K562 (cell line): ENCODE results near the gene LTA4H. TPM values are rescaled to one million over a fixed set of nuclear protein-coding genes. Genes with fewer than 3 reads are reported as not detected.

Experiments used
- CXXC5 ChIP-seq: fragments of 250-450 bp; sonication (Bioruptor Pico); IDR thresholded peaks from 2 replicates; pipeline ENCODE4 v1.8.0; 2022; ENCODE audit warnings: inconsistent platforms, mild to moderate bottlenecking, moderate library complexity
- DACH1 ChIP-seq: fragments of 450-650 bp; IDR thresholded peaks from 2 replicates; pipeline ENCODE4 v1.6.1; 2018; ENCODE audit not compliant: partially characterized antibody
- DEAF1 ChIP-seq: fragments of 450-650 bp; formaldehyde crosslinking; IDR thresholded peaks from 2 replicates; pipeline ENCODE4 v1.4.0; 2020; ENCODE audit warnings: mild to moderate bottlenecking, moderate library complexity
- JUND ChIP-seq, 2 experiments: IDR thresholded peaks; 2 replicates in 1 of 2; 3 replicates in 1 of 2; pipeline ENCODE4 v1.6.1; 2011; ENCODE audit warnings: borderline replicate concordance in 2 of 2, low read depth in 2 of 2, low read length in 2 of 2, improper control_type of control experiment in 1 of 2, missing biosample characterization in 1 of 2, missing genetic modification characterization in 1 of 2, missing genetic modification reagents in 1 of 2
- MAFG ChIP-seq: fragments of 450-650 bp; conservative IDR thresholded peaks from 2 replicates; pipeline ENCODE4 v1.6.1; 2016; ENCODE audit warnings: missing genetic modification characterization, missing compliant biosample characterization
- MBD1 ChIP-seq: fragments of 250-450 bp; sonication (Bioruptor Pico); IDR thresholded peaks from 2 replicates; pipeline ENCODE4 v1.8.0; 2022; ENCODE audit warnings: inconsistent platforms
- REST ChIP-seq, 2 experiments: fragments of 450-650 bp; formaldehyde crosslinking in 1 of 2; IDR thresholded peaks; 2 replicates each; pipeline versions ENCODE4 v1.4.0 to v1.6.1; 2014 to 2020; ENCODE audit warnings: mild to moderate bottlenecking in 2 of 2, borderline replicate concordance in 1 of 2, low read depth in 1 of 2
- TCF15 ChIP-seq: fragments of 250-450 bp; sonication (Bioruptor Pico); IDR thresholded peaks from 2 replicates; pipeline ENCODE4 v1.8.0; 2022; ENCODE audit warnings: moderate library complexity, mild to moderate bottlenecking, inconsistent platforms
- TEAD1 ChIP-seq, 2 experiments: fragments of 450-650 bp in 1 of 2; sonication (generic) in 1 of 2; formaldehyde crosslinking; IDR thresholded peaks; 2 replicates each; pipeline versions ENCODE4 v1.4.0 to v1.8.0; 2020 to 2022; ENCODE audit warnings: mild to moderate bottlenecking in 2 of 2, missing genetic modification reagents in 1 of 2
- ZNF212 ChIP-seq: fragments of 450-650 bp; formaldehyde crosslinking; IDR thresholded peaks from 2 replicates; pipeline ENCODE4 v1.4.0; 2020; ENCODE audit warnings: mild to moderate bottlenecking
- ZNF449 ChIP-seq: fragments of 250-450 bp; sonication (Bioruptor Pico); IDR thresholded peaks from 2 replicates; pipeline ENCODE4 v1.8.0; 2022; ENCODE audit warnings: moderate library complexity, mild to moderate bottlenecking, inconsistent platforms
- polyA plus RNA-seq, 8 experiments: library from polyadenylated mRNA; depleted of rRNA in 4 of 8; stranded (reverse) in 5 of 8; unstranded in 3 of 8; fragments of >200 nt; fragmentation: Nextera tagmentation in 2 of 8; fragmentation: Illumina TruSeq in 1 of 8; extraction: Ambion mirVana in 2 of 8; extraction: Trizol in 1 of 8; gene quantifications; 2 replicates each; pipeline versions ENCODE4 v1.2.1 to v1.2.3, GENCODE V29; 2011 to 2014; ENCODE audit warnings: inconsistent platforms in 1 of 8, missing spikeins in 1 of 8
- total RNA-seq, 7 experiments: library from RNA; depleted of rRNA in 6 of 7; stranded (reverse); fragments of >200 nt in 6 of 7; fragmentation: Illumina TruSeq in 2 of 7; extraction: Trizol in 2 of 7; gene quantifications; 2 replicates each; pipeline versions ENCODE4 v1.2.1 to v1.2.3, GENCODE V29; 2011 to 2021; ENCODE audit warnings: low replicate concordance in 1 of 7

Gene LTA4H
- total and polyA plus RNA-seq, 9 of the 15 experiments (the other 6 are each of a cell fraction or from before 2014, with no cell fraction given) = 25.2 to 58.1 (median 40.5) TPM

- TF ChIP-seq REST (IDR thresholded peaks at IDR 0.05; ENCODE audit: borderline replicate concordance) (no peak), REST (CRISPR knock-in tag; IDR thresholded peaks at IDR 0.05; ENCODE audit: low read depth) (peak; percentile 87; the same call in 1 of the 2 replicates), DACH1 (no peak), ZNF212 (CRISPR knock-in tag) (peak; percentile 95), JUND (IDR thresholded peaks at IDR 0.05; ENCODE audit: borderline replicate concordance, low read depth, low read length) (peak; percentile 69), JUND (tag; IDR thresholded peaks at IDR 0.05; ENCODE audit: borderline replicate concordance, low read depth, low read length) (peak; percentile 72; the same call in 1 of the 3 replicates), ZNF449 (CRISPR knock-in tag) (peak; percentile 96), TEAD1 (CRISPR knock-in tag; IDR thresholded peaks at IDR 0.05) (peak; percentile 23 to 97; a peak in 2 of 4 replicates), MBD1 (peak; percentile 80; the same call in 1 of the 2 replicates), DEAF1 (CRISPR knock-in tag) (peak; percentile 53; the same call in 1 of the 2 replicates), CXXC5 (CRISPR knock-in tag) (peak; percentile 89), TCF15 (CRISPR knock-in tag) (no peak), MAFG (peak; percentile 58)
Measured at GRCh38 chr12:96083020-96083719, 47.8 kb upstream of the LTA4H start (continued).
